Measurements from ENCODE around the gene TTC16. TPM values are rescaled to one million over a fixed set of nuclear protein-coding genes. Genes with fewer than 3 reads are reported as not detected.
"Not testable (repeated sequence)": the region's sequence is repeated elsewhere in the genome, so short reads cannot be mapped to it uniquely, and the experiment has no call there.

TTC16 gene
- total RNA-seq, 2 experiments from 2014 or later = 0.50 to 0.79 TPM

GRCh38 chr9:127754099-127755060, 38.5 kb downstream of the TTC16 start:
- CTCF ChIA-PET = no interaction called here
- Mint-ChIP-seq H3K4me1 (ENCODE audit: low read depth) (no peaks in the 10 kb centered on the region), H3K4me3 (no peak overlapping the region), H3K36me3 (ENCODE audit: low read depth) (peaks cover 7% of the 10 kb centered on the region), H3K27ac (no peak overlapping the region), H3K27me3 (ENCODE audit: low read depth) (no peaks in the 10 kb centered on the region), H3K9me3 (no peaks in the 10 kb centered on the region)
- intact Hi-C loops (cut with micrococcal nuclease) = no loop called here
- DNase-seq = no peak

GRCh38 chr9:127755061-127756060, 39.5 kb downstream of the TTC16 start:
- H3K4me3 Mint-ChIP-seq = no peak overlapping the region
- no peaks in the 10 kb centered on the region for H3K4me1 Mint-ChIP-seq (ENCODE audit: low read depth)
- DNase-seq = no peak
- no peak overlapping the region for H3K27ac Mint-ChIP-seq
- H3K36me3 Mint-ChIP-seq (ENCODE audit: low read depth) = peaks cover 4% of the 10 kb centered on the region
- CTCF ChIA-PET = interaction anchor here (1.1 kb wide), 2 partner anchors 15 to 21 kb away, joined by 3 read pairs; no protein-coding TSS in a partner anchor
- H3K9me3 Mint-ChIP-seq = no peaks in the 10 kb centered on the region
- intact Hi-C loops (cut with micrococcal nuclease) = no loop called here
- H3K27me3 Mint-ChIP-seq (ENCODE audit: low read depth) = no peaks in the 10 kb centered on the region

GRCh38 chr9:127756233-127756632, 40.4 kb downstream of the TTC16 start:
- intact Hi-C loops (cut with micrococcal nuclease) = no loop called here
- Mint-ChIP-seq H3K9me3 (no peaks in the 10 kb centered on the region), H3K27ac (no peak overlapping the region), H3K4me1 (ENCODE audit: low read depth) (no peaks in the 10 kb centered on the region), H3K27me3 (ENCODE audit: low read depth) (no peaks in the 10 kb centered on the region), H3K36me3 (ENCODE audit: low read depth) (no peaks in the 10 kb centered on the region), H3K4me3 (no peak overlapping the region)
- DNase-seq = no peak
- CTCF ChIA-PET = interaction anchor here (0.6 to 1.1 kb wide), 4 partner anchors 10 to 230 kb away, joined by 3 to 5 read pairs (median 3); no protein-coding TSS in a partner anchor

- H3K36me3 Mint-ChIP-seq (ENCODE audit: low read depth); H3K9me3 Mint-ChIP-seq; intact Hi-C loops (cut with micrococcal nuclease); H3K27ac Mint-ChIP-seq; H3K4me3 Mint-ChIP-seq; DNase-seq; H3K4me1 Mint-ChIP-seq (ENCODE audit: low read depth); H3K27me3 Mint-ChIP-seq (ENCODE audit: low read depth): not testable (repeated sequence)
- CTCF ChIA-PET = interaction anchor here (0.6 to 0.8 kb wide), 3 partner anchors 9 to 68 kb away, joined by 3 to 5 read pairs (median 3); partner anchors contain the start of gene CDK9
Observed at GRCh38 chr9:127756776-127757175, 40.9 kb downstream of the TTC16 start.

GRCh38 chr9:127758843-127759242, 43.0 kb downstream of the TTC16 start:
- H3K4me1 Mint-ChIP-seq (ENCODE audit: low read depth) = peaks cover 3% of the 10 kb centered on the region
- H3K27me3 Mint-ChIP-seq (ENCODE audit: low read depth) = no peaks in the 10 kb centered on the region
- H3K36me3 Mint-ChIP-seq (ENCODE audit: low read depth) = no peaks in the 10 kb centered on the region
- DNase-seq = no peak
- no peak overlapping the region for H3K4me3 Mint-ChIP-seq
- no peaks in the 10 kb centered on the region for H3K9me3 Mint-ChIP-seq
- intact Hi-C loops (cut with micrococcal nuclease) = no loop called here
- CTCF ChIA-PET = no interaction called here
- no peak overlapping the region for H3K27ac Mint-ChIP-seq

- intact Hi-C loops (cut with micrococcal nuclease) = no loop called here
- H3K27me3 Mint-ChIP-seq (ENCODE audit: low read depth) = no peaks in the 10 kb centered on the region
- no peak for DNase-seq
- peaks cover 16% of the 10 kb centered on the region for H3K4me1 Mint-ChIP-seq (ENCODE audit: low read depth)
- H3K4me3 Mint-ChIP-seq = no peak overlapping the region
- H3K27ac Mint-ChIP-seq = no peak overlapping the region
- H3K9me3 Mint-ChIP-seq = no peaks in the 10 kb centered on the region
- peaks cover 3% of the 10 kb centered on the region for H3K36me3 Mint-ChIP-seq (ENCODE audit: low read depth)
- CTCF ChIA-PET = no interaction called here
Observed at GRCh38 chr9:127761061-127761460, 45.2 kb downstream of the TTC16 start.

- Mint-ChIP-seq H3K4me1 (ENCODE audit: low read depth) (peaks cover 21% of the 10 kb centered on the region), H3K4me3 (no peak overlapping the region), H3K36me3 (ENCODE audit: low read depth) (peaks cover 7% of the 10 kb centered on the region), H3K27ac (no peak overlapping the region), H3K9me3 (no peaks in the 10 kb centered on the region), H3K27me3 (ENCODE audit: low read depth) (no peaks in the 10 kb centered on the region)
- intact Hi-C loops (cut with micrococcal nuclease) = no loop called here
- DNase-seq = no peak
- CTCF ChIA-PET = no interaction called here
Observed at GRCh38 chr9:127761491-127761956, 45.6 kb downstream of the TTC16 start.

GRCh38 chr9:127762111-127762676, 46.3 kb downstream of the TTC16 start:
- Mint-ChIP-seq H3K4me3 (no peak overlapping the region), H3K36me3 (ENCODE audit: low read depth) (peaks cover 7% of the 10 kb centered on the region), H3K9me3 (no peaks in the 10 kb centered on the region), H3K27me3 (ENCODE audit: low read depth) (no peaks in the 10 kb centered on the region), H3K27ac (no peak overlapping the region), H3K4me1 (ENCODE audit: low read depth) (peaks cover 27% of the 10 kb centered on the region)
- no peak for DNase-seq
- CTCF ChIA-PET = interaction anchor here (1.2 to 1.9 kb wide), 2 partner anchors 18 to 28 kb away, joined by 3 to 8 read pairs; partner anchors contain the start of gene TOR2A
- intact Hi-C loops (cut with micrococcal nuclease) = no loop called here

DNA sequence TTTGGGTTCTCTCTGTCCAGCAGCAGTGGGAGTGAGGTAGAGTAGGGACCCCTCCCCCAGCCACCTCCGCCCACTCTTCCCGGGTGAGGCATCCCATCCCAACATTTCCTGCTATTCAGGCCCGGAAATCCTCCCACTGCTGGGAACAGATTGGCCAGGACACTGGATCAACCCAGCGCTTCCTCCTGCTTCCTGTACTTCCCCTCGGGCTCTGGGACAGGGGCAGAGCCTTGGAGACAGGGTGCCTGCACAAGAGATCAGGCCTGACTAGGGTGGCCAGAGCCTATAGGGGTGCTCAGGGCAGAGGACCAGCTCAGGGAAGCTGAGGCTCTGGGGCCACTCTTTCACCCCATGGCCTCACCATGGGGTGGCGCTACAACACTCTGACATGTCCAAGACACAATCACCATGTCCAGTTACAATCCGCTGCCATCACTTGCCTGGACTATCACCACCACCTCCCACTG, 48.1 kb downstream of the TTC16 start:
- Mint-ChIP-seq H3K9me3 (no peaks in the 10 kb centered on the region), H3K4me3 (no peak overlapping the region), H3K4me1 (ENCODE audit: low read depth) (peaks cover 44% of the 10 kb centered on the region), H3K27ac (peak overlapping the region; percentile 28), H3K27me3 (ENCODE audit: low read depth) (no peaks in the 10 kb centered on the region), H3K36me3 (ENCODE audit: low read depth) (peaks cover 10% of the 10 kb centered on the region)
- peak; percentile 53 for DNase-seq
- intact Hi-C loops (cut with micrococcal nuclease) = no loop called here
- CTCF ChIA-PET = interaction anchor here (0.8 to 4.8 kb wide), 7 partner anchors 20 to 157 kb away, joined by 3 to 18 read pairs (median 4); partner anchors contain the start of gene CDK9

- CTCF ChIA-PET = interaction anchor here (0.7 to 4.8 kb wide), 6 partner anchors 13 to 156 kb away, joined by 3 to 17 read pairs (median 4); partner anchors contain the start of genes SH2D3C and TOR2A
- H3K36me3 Mint-ChIP-seq (ENCODE audit: low read depth) = peaks cover 11% of the 10 kb centered on the region
Observed at GRCh38 chr9:127765418-127765817, 49.5 kb downstream of the TTC16 start.

GRCh38 chr9:127767410-127767809, 51.5 kb downstream of the TTC16 start:
- H3K27me3 Mint-ChIP-seq (ENCODE audit: low read depth) = no peaks in the 10 kb centered on the region
- peak overlapping the region; percentile 88 for H3K27ac Mint-ChIP-seq
- intact Hi-C loops (cut with micrococcal nuclease) = no loop called here
- H3K9me3 Mint-ChIP-seq = no peaks in the 10 kb centered on the region
- peak; percentile 53 for DNase-seq
- H3K4me3 Mint-ChIP-seq = peak overlapping the region; percentile 41
- peaks cover 15% of the 10 kb centered on the region for H3K36me3 Mint-ChIP-seq (ENCODE audit: low read depth)
- H3K4me1 Mint-ChIP-seq (ENCODE audit: low read depth) = peaks cover 72% of the 10 kb centered on the region
- CTCF ChIA-PET = interaction anchor here (0.7 to 4.8 kb wide), 10 partner anchors 9 to 102 kb away, joined by 3 to 17 read pairs (median 4); partner anchors contain the start of gene TOR2A

More at GRCh38 chr9:127765418-127765817, 49.5 kb downstream of the TTC16 start:
- Mint-ChIP-seq H3K27me3 (ENCODE audit: low read depth) (no peaks in the 10 kb centered on the region), H3K9me3 (no peaks in the 10 kb centered on the region), H3K4me1 (ENCODE audit: low read depth) (peaks cover 56% of the 10 kb centered on the region), H3K27ac (no peak overlapping the region), H3K4me3 (no peak overlapping the region)
- intact Hi-C loops (cut with micrococcal nuclease) = no loop called here
- no peak for DNase-seq
